ENCODE results near the gene ASIC2.

ASIC2 gene

DNA sequence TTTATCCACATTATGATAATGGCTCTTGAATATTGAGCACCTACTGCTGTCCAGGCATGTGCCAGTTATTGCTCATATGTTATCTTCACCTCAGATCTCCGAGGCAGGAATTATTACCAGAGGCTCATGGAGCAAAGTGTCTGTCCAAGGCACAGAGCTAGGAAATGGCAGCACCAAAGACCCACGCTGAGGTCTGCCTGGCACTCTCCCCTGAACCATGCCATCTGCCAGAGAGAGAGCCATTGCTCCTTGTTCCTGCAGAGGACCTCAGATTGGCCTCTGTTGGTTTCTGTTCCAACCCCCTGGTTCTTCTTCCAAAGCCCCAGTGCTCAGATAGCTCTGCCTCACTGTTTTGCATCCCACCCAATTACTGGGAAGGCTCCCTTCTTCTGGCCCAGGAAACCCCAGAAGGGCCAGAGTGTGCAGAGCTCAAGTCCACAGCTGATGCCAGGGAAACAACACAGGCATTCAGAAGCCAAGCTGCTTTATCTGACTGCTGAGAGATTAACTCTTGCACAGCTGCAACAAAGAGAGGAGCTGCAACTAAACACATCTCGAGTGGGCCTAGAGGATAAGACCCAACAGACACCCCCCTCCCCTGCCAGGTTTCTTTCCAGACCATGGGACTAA lies 5.9 kb downstream of the ASIC2 start:
- no peak for DNase-seq

DNA sequence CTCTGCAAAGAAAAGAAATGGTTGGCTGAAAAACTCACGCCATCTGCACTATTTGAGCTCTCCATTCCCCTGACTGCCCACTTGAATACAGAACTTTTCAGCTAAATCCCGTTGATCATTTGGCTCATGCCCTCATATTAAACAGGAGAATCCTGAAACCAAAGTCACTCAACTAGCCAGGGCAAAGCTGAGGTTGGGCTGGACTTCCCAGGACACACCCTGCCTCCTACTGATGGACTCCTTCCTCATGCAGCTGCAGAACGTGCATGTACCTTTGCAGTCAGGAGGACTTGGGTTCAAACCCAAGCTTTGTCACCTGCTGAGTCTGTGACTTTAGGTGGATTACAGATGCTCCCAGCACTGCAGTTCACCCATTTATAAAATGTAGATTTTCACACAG lies 7.7 kb downstream of the ASIC2 start:
- no peak for DNase-seq

DNA sequence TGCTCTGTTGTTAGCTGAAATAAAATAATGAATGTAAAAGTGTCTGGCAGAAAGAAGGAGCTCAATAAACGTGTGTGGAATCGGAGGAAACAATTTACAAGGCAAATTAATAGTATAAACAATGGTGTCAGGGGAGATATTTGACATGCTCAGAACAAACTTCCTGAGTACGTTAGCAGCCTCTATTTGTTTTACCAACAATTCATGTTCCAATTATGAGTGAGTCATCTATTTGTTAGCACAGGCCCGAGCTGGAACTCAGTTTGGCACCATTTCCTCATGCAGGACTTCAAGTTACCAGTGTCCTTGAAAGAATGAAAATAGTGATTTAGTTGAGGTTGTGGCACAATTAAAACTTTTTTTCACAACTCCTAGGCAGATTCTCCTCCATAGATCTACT lies 9.1 kb downstream of the ASIC2 start:
- no peak for DNase-seq

DNA sequence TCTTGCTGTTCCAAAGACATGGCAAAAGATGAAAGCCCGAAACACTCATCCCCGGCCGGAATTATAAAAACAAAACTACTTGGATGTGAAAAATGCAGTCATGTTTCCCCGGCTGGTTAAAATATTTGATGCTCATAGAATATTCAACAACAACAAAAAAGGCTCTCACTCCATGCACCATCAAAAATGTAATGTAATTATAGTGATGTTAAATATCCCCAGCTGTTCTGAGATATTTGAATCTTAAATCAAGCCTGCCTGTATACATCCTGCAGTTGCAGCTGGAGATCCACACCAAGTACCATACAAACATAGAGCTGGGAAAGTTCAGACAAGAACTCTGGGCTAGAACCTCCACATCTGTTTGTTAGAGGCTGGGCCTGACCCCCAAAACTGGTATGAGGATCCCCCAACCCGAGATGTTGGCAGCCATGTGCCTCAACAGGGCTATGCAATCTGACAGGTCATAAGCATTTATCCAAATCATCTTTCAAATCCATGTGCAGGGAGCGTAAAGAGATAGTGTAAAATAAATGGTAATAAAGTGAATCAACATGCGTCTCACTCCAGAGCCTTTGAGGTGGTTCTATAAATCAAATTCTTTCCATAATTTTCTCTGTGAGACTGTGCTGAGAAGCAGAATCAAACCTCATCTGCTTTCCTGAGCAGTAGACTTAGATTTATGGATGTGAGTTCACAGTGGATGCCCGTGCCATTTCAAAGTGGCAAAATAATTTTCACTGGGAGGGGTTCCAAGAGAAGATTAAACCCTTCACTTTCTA lies 12.7 kb downstream of the ASIC2 start:
- no peak for DNase-seq

DNA sequence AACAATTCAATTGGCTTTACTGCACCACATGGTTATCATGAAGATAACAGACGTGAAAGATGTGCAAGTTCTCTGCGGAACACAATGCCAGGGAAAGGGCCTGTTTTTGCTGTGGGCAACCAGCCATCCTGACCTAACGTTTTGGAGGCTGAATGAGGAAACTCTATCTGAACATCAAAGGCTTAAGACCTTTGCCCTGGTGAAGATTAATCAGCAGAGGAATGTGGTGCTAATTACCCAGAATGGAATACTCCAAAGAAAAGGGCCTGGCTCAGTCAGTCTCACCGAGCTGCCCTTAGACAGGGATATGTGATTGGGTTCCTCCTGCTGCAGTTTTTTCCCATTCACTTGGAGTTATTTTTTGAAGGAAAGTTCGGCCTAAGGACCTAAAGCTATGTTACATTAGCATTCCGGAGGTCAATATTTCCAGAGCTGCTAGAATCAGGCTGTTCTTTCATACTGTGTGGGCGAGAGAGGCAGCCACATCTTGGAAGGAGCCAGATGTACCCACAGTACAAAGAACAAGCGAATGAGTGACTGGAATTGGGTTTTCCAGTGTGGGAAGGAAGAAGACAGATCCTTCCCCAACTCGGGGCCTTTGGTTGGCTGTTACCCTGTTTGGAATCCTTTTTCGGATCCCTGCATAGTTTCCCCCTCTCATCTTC lies 15.5 kb downstream of the ASIC2 start:
- DNase-seq: no peak

DNA sequence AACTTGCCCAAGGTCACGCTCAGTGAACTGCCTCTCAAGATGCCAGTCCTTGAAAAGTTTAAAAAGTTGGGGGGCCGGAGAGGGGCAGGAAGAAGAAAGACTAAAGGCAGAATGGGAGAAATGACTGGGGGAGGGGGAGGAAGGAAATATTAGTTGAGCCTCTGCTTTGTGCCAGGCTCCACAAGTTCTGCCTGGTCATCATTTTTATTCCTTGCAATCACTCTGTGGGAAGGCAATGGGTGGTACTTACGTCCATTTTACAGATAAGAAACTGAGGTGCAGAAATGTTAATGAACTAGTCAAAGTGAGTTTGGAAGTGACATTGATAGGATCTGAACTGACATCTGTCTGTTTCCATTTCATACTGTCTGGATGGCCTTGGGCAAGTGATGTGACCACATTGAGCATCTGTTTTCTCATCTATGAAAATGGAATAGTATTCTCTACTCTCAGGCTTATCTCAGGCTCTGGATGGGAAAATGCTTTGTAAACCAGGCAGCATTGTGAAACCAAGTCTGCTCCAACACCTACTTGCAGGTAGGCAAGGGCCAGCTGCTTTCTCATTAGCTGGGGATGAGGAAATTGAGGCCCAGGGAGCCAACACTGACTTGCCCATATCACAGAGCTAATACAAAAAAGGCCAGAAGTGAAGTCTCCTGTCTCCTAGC lies 19.2 kb downstream of the ASIC2 start:
- DNase-seq: no peak

DNA sequence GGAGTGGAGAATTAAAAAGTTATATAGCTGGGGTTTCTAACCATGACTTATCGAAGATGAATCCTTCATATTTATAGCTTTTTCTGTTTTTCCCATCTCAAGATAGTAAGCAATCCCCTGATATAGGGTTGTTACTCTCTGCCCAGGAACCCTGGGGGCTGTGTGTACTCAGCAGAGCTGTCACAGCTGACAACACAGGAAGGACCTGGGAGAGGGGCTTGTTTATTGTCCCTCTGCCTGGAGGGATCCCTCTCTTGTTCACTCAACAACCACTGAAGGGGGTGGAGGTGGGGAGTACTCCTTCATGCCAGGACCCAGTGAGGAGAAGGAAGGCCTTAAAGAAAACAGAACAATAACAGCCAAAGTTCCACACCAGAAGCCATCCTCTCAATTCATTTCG lies 19.8 kb downstream of the ASIC2 start:
- DNase-seq: no peak

DNA sequence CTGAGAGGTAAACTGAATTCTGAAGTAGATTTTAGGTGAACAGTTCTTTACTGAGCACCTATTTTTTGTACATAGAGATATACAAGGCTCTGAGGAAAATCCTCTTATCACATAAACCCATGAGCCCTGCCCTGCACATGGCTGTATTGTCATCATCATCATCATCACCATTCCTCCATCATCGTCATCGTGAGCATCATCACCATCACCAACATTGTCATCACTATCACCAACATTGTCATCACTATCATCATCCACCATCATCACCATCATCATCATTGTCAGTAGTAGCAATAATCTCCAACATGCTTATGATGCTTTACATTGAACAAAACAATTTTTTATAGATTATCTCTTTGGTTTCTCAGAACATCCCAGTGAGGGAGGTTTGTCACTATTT lies 20.7 kb downstream of the ASIC2 start:
- no peak for DNase-seq

DNA sequence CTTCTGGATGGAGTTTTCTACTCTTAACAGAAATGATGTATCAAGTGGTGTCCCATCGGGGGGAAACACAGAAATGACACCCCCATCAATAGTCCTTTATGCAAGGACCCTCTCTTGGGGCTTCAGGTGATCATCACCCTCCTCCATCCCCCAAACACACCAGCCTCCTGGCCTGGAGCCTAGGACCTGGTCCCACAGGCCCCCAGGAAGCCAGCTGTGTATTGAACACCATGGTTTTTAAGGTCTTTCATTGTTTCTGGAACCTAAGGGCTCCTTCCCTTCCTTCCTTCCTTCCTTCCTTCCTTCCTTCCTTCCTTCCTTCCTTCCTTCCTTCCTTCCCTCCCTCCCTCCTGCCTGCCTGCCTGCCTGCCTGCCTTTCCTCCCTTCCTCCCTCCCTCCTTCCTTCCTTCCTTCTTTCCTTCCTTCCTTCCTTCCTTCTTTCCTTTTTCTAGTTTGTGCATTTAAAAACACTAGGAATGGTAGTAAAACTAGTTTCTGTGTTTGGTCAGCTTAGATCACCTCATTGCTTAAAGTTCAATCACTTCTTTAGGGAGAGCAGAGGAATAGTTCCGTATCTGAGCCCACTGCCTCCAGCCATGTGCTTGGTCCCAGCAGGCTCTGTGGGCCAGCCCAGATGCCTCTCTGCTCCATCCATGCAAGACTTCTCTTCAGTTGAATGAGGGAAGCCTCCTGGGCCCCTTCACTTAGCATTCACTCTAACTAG lies 23.6 kb downstream of the ASIC2 start:
- no peak for DNase-seq

DNA sequence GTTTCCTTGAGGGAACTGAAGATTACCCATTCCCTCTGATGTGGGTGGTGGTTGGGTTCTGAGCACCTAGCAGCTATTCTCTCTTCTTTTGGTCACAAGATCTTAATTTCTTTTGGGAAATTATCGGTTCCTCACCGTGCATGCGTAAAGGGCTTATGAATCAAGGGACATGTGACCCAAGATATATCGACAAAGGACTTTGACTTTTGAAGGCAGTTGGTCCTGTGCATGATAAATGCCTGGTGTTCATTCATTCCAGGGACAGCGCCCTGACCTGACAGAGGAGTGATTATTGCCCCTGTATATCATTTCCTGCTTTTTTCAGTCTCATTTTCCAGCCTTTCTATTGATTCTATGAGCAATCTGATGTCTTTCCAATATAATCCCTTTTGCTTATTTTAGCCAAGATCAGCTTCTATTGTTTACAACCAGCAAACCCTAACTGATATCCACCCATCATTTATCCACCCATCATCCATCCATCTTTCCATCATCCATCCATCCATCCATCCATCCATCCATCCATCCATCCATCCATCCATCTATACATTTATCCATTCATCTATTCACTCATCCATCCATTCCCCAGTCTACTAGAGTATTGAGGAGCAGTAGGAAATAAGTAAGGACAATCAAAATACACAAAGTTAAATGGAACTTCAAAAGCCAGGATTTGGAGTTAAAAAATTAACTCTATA lies 25.1 kb downstream of the ASIC2 start:
- DNase-seq: no peak

DNA sequence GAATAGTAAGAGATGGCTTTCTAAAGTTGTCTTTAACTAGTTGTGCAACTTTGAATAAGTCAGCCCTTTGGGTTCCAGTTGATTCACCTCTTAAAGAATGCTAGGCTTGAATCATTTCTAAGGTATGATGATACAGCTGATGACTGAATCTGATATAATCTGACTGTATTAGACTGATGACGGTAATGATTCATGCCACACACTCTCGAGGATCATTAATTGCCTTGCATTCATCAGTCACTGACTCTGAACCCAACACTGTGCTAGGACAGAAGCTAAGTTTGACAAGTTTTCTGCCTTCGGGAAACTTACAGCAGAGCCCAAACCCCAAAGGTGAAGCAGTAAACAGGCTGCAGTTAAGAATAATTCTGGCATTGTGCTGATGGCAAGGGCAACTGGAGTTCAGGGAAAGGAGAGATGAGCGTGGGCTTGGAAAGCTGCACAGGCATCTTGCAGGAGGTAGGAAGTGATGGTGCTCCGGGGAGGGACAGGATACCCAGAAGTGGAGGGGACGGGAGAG lies 25.8 kb downstream of the ASIC2 start:
- no peak for DNase-seq

DNA sequence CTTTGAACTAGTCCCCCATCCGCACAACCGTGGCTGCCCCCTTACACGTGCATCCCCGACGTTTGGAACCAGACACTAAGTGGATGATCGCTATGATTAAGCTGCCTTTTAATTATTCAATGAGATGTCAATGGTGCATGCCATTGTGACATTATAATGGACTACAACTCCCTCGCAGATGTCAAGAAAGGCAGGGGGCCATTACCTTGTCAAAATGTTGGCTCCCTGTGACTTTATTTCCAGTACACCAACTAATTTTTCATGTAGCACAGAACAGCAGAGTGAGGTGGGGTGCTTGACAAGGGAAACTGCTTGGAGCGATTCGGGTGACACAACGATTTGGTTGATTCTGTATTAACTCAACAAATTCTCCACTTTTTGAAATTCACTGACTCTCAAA lies 26.5 kb downstream of the ASIC2 start:
- no peak for DNase-seq

DNA sequence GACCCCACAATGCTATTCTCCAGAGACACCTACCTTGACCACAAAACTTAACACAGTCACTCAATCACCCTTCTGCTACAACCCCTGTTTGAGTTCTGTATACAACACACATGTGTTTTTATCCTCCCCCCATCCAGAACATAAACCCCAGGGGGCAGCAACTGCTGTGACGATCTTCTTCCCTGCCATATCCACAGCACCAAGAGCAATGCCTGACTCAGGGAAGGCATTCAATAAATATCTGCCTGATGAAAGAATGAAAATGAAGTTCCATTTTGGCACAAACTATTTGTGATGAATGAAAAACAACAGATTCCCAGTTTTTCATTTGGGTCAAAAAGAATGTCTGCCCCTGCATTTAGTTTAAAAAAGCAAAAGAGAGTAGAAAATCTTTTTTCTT lies 27.0 kb downstream of the ASIC2 start:
- no peak for DNase-seq

DNA sequence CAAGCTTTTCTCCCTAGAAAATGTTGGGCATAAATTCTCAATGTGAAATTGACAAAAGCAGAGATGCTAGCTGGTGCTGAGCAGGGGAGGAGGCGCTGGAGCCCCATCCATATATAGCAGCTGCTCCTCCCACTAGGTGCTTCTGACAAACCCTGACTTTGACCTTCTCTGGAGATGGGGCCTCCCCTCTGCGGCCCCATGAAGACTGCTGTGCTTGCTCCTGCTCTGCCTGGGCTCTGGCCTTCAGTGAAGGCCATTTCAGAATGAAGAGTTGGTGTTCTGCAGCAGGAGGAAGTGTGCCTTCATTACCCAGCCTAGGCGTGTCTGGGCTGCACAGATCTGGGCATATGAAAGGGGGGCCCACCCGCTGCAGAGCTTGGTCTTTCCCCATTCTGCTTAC lies 29.7 kb downstream of the ASIC2 start:
- no peak for DNase-seq

DNA sequence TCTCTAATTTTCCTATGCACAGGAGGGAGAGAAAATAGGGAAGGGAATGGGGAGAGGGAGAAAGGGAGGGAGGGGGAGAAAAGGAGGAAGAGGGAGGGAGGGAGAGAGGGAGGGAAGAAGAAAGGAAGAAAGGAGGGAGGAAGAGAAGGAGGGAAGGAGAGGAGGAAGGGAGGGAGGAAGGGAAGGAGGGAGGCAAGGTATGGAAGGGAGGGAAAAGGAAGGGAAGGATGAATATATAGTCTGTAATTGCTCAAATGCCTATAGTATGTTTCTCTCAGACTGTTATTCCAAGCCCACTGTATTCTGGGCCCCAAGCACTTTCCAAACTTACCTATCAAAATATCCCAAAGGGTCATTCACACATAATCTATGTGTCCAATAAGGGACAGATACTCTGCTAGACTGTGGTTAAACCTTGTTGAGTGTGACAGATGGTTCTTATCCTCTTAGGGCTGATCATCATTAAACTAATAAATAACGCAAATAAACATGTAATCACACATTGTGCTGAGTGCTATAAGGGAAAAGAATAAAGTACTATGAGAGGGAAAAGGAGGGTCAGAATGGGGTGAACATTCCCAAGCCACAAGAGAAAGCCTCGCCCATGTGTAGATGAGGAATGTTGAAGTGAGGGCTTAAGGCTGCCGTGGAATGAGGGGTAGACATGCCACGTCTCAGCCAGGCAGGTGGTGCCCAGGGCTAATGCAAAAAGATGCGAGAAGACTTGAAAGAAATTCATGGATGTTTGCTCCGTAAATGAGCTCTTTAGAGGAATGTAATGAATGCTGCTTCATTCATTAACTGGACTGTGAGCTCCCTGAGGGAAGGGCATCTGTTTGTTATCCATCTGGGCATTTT lies 30.6 kb downstream of the ASIC2 start:
- no peak for DNase-seq

DNA sequence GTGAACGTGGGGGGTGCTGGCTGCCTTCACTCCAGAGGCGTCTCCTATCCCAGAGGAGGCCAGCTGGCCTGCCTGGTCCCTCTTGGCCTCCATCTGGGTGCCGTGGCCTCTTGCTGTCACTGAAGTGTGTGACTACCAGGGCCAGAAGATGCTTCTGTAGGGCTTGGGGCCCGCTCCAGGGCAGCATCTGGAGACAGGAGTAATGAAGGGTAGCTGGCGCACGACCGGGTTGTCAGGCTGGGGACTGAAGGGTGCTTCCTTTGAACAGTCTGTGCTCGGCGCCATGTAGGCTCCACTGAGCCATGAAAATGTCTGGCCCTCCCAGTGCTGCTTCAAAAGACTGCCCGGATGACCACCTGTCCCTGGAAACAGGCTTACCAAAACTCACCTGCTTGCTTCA lies 31.3 kb downstream of the ASIC2 start:
- no peak for DNase-seq

DNA sequence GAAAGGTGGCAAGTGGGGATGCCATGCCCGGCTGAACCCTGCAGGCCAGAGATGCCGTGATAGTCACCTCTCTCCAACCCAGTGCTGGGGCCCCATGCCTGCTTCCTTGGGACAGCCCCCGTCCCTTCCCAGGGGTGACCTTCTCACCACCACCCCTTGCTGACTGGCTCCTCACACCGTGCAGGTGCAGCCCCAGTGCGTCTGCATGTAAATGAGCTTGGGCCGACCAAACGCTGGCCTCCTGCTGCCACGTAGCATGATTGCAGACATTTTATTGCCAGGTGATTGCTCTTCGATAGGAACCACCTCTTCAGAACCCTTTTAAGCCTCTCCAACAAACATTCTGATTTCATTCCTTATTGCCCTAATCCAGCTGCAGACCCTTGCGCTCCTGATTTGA lies 32.5 kb downstream of the ASIC2 start:
- no peak for DNase-seq

DNA sequence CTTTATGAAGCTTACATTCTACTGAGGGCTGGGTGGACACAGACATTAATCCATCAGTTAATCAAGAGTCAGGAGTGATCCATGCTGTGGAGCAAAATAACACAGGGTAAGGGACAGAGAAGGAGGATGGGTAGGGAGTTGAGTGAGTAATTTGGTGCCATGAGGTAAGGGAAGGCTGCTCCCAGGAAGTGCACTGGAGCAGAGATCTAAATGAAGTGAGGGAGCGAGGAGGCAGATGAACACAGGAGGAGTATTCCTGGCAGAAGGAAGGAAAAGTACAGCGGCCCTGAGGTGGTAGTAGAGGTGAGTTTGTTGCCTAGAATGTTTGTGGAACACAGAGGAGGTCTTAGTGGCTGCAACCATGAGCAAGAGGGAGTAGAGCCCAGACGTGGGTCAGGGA lies 34.8 kb downstream of the ASIC2 start:
- DNase-seq: no peak

DNA sequence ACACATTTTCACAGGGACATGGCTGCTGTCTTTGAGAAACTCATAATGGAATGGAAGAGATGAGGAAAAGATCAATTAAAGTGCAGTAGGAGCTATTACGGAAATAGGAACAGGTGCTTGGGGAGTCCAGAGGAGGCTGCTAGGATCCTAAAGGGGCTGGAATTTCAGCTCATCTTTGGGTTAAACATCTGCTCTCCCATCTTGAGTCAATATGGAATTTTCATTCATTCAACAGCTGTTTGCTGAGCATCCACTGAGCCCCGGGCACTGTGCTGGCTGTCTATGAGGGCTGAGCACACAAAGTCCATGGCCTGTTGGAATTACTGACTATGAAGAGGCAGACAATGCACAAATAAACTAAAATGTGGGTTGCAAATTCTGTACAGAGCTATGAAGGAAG lies 47.9 kb downstream of the ASIC2 start:
- no peak for DNase-seq

DNA sequence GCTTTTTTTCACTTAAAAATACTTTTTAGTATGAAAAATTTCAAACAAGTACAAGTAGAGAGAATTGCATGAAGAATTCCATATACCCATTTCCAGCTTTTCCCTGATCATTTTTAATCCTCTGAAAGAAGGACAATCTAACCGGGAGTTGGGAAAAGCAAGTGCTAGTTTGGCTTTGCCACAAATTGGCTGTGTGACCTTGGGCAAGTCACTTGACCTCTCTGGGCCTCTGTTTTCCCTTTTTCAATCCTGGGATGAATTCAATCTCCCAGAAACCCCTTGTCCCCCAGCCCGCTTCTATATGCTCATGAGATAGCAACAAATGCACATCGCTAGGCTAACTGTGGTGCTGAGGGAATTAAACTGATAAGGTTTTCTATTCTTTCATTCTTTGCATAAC lies 49.4 kb downstream of the ASIC2 start:
- no peak for DNase-seq
